Measurements from ENCODE around the gene STX4. TPM values are rescaled to one million over a fixed set of nuclear protein-coding genes. Genes with fewer than 3 reads are reported as not detected.
A peak's percentile ranks its signal among the peaks of the same experiment; 100 is the strongest.

Gene STX4
- total and polyA plus RNA-seq, 9 of the 15 experiments (the other 6 are each of a cell fraction or from before 2014, with no cell fraction given): 3.2 to 48.0 (median 21.5) TPM

- TF ChIP-seq CUX1 (CRISPR knock-in tag; IDR thresholded peaks at IDR 0.05): no peak
- no peak for TF ChIP-seq CC2D1A (IDR thresholded peaks at IDR 0.05)
- TF ChIP-seq BRD9 (IDR thresholded peaks at IDR 0.05; ENCODE audit: low read depth, partially characterized antibody): no peak
- TF ChIP-seq CBX2 (IDR thresholded peaks at IDR 0.05; ENCODE audit: insufficient read depth, low read length, poor library complexity, severe bottlenecking): no peak
- TF ChIP-seq MECOM (CRISPR knock-in tag; IDR thresholded peaks at IDR 0.05): no peak
- peak; percentile 29 for TF ChIP-seq CHD1 (IDR thresholded peaks at IDR 0.05; ENCODE audit: low read length)
- no peak for TF ChIP-seq ETV5 (CRISPR knock-in tag; IDR thresholded peaks at IDR 0.05; ENCODE audit: low read depth)
- TF ChIP-seq ZNF449 (CRISPR knock-in tag; IDR thresholded peaks at IDR 0.05): no peak
- TF ChIP-seq PURB (CRISPR knock-in tag; IDR thresholded peaks at IDR 0.05; ENCODE audit: low read depth): no peak
- TF ChIP-seq ZNF695 (CRISPR knock-in tag; IDR thresholded peaks at IDR 0.05): no peak
- no peak for TF ChIP-seq ZNF445 (CRISPR knock-in tag; IDR thresholded peaks at IDR 0.05; ENCODE audit: low read depth)
- no peak for TF ChIP-seq PTTG1 (tag; IDR thresholded peaks at IDR 0.05; ENCODE audit: low read depth)
- no peak for TF ChIP-seq GTF3C2 (IDR thresholded peaks at IDR 0.05; ENCODE audit: borderline replicate concordance, extremely low read depth, insufficient read length)
- no peak for TF ChIP-seq RNF2 (IDR thresholded peaks at IDR 0.05)
- TF ChIP-seq SMARCA4 (IDR thresholded peaks at IDR 0.05): no peak
- TF ChIP-seq PKNOX1 (IDR thresholded peaks at IDR 0.05): no peak
- TF ChIP-seq CBFA2T2 (conservative IDR thresholded peaks at IDR 0.05): no peak
- no peak for TF ChIP-seq POLR2AphosphoS5 (IDR thresholded peaks at IDR 0.05; ENCODE audit: control insufficient read depth, insufficient read depth, low read depth, low read length)
These were observed 47.8 kb upstream of the STX4 start (continued) for GRCh38 chr16:30985401-30986128.

All from K562 (cell line).